Measurements from ENCODE around the gene ERC1.
"Not testable (repeated sequence)": the region's sequence is repeated elsewhere in the genome, so short reads cannot be mapped to it uniquely, and the experiment has no call there.

ERC1 gene

GRCh38 chr12:1246637-1247036 lies 255.6 kb downstream of the ERC1 start:
- no peak for DNase-seq

DNA sequence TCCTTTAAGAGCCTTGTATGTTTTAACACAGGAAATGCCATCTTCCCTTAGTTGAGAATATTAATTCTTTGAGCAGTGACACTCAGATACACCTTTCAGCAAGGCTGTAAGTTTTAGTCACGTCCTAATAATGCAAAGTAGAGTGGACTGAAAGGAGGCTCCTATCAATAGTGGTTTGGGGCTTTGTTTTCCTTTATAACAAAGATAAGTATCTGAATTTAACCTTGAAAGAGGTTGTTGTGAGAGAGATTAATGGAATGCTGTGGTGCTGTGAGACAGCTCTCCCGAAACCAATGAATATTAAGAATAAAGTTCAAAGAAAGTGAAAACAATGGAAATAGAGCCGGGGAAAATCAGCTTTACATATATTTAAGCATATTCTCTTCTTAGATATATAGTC lies 259.6 kb downstream of the ERC1 start:
- no peak for DNase-seq

DNA sequence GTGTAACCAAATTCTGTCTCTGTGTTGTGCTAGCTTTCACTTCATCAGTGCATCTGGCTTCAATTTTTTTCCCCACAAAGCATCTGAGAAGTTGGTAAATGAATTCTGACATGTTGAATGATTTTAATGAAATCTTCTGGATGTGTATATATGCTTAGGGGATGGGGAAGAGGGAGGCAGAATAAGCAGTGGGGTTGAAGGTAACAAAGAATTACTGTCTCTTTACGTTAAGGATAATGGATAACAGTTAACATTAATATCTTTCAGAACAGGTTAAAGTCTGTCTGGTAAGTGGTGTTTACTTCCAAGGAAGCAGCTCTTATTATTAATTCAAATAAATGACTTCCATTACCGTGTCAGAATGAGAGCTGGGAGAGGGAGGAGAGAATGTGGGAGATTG lies 261.7 kb downstream of the ERC1 start:
- DNase-seq, result no peak

DNA sequence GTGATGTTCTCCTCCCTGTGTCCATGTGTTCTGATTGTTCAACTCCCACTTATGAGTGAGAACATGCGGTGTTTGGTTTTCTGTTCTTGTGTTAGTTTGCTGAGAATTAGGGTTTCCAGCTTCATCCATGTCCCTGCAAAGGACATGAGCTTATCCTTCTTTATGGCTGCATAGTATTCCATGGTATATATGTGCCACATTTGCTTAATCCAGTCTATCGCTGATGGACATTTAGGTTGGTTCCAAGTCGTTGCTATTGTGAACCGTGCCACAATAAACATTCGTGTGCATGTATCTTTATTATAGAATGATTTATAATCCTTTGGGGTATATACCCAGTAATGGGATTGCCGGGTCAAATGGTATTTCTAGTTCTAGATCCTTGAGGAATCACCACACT lies 264.1 kb downstream of the ERC1 start:
- not testable (repeated sequence) for DNase-seq

GRCh38 chr12:1255854-1256253 lies 264.8 kb downstream of the ERC1 start:
- not testable (repeated sequence) for DNase-seq

- DNase-seq, result no peak
Measured at GRCh38 chr12:1256285-1256684, 265.3 kb downstream of the ERC1 start.

GRCh38 chr12:1256991-1257390 lies 266.0 kb downstream of the ERC1 start:
- no peak for DNase-seq

GRCh38 chr12:1262011-1262410 lies 271.0 kb downstream of the ERC1 start:
- DNase-seq, result no peak

DNA sequence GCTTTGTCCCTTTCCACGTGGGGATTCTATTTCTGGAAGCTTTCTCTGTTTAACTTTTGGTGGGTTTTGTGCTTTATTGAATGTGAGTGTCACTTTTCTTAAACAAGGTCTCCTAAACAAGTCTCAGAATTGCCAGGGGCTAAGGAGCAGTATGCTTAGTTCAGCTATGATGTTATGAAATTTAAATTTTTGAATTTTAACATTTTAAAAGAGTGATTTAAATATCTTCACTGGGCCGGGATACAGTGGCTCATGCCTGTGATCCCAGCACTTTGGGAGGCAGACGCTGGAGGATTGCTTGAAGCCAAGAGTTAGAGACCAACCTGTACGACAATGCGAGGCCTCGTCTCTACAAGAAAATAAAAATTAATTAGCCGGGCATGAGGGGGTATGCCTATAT lies 276.2 kb downstream of the ERC1 start:
- no peak for DNase-seq

- DNase-seq, result no peak
Measured at GRCh38 chr12:1272142-1272541, 281.1 kb downstream of the ERC1 start.

GRCh38 chr12:1273051-1273450 lies 282.0 kb downstream of the ERC1 start:
- DNase-seq, result no peak

DNA sequence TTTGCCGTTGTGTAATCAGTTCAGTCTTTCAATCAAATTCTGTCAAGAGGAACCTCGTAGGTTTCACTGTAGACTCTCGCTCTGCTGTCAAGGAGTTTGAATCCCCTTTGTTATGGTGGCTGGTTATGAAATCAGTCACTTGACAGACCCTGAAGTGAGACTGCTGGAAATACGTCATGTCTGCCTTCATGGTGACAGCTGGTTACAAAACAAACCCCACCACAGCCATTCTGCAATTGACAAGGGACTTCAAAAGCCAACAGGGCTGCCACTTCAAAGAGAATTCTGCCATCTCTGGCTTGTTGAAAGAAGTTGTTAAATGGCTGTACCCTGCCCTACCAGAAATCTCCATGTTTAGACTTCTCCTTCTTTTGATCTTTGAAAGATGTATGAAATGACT lies 286.9 kb downstream of the ERC1 start:
- peak; percentile 19 for DNase-seq

DNA sequence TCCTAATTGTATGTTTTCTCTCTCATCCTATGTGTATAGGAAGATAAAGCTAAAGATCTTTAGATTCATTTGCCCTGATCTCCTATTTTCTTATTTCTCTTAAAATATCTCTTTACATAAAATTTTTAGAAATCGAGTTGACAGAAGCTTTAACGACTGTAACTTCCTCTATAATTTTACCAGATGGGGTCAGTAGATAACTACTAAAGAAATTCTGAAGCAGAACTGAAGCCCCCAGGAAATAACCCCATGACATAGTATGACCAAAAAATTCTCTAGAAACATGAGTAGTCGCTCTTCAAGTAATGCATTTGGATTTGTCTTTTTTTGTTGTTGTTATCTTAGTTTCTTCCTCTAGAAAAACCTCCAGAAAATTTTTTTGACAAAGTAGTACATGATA lies 288.0 kb downstream of the ERC1 start:
- peak; percentile 71 for DNase-seq

- no peak for DNase-seq
Measured at GRCh38 chr12:1280059-1280458, 289.0 kb downstream of the ERC1 start.

DNA sequence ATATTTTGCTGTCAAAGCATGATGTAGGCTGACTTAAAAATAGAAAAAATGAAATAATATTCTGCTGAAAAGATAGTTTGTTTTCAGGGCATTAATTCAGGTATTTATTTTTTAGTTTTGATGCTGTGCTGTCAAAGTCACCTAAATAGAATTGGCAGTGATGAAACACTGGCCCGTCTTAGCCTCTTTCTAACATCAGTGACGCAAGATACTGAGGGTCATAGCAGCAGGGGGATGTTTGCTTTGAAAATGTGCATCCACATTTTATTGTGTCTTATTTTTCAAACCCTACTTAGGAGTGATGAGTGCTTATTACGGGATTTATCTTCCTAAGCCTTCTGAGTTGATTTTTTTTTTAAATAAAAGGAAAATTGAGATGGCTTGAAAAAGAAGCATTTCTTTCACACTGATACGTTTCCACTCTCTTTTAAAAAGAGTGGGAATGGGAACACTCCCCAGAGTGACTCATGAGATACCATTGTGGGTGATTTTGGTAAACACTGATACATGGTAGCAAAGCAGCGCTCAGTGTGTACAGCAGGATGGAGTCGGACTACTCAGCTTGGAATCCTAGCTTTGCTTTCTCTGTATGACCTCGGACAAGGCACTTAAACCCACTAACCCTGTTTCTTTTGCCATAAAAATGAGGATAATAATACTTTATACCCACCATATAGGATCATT lies 290.8 kb downstream of the ERC1 start:
- DNase-seq, result no peak

GRCh38 chr12:1282670-1283315 lies 291.8 kb downstream of the ERC1 start:
- peak; percentile 17 for DNase-seq

DNA sequence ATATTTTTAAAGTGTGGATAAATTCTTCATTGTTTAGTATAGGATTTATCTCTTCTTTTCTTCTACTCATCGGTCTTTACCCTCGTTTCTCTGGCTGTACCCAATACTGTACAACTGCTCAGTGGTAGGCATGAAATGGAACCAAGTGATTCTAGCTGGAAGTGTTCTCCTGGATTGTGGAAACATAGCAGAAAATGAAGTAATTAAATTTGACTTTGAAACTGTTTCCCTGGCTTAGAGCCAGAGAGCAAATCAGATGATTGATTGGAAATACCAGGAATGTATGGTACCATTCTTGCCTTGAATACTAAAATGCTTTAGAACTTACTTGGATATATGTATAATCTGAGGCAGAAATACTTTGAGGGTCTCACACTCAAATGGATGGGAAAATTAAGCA lies 292.3 kb downstream of the ERC1 start:
- no peak for DNase-seq

GRCh38 chr12:1284611-1285010 lies 293.6 kb downstream of the ERC1 start:
- no peak for DNase-seq

DNA sequence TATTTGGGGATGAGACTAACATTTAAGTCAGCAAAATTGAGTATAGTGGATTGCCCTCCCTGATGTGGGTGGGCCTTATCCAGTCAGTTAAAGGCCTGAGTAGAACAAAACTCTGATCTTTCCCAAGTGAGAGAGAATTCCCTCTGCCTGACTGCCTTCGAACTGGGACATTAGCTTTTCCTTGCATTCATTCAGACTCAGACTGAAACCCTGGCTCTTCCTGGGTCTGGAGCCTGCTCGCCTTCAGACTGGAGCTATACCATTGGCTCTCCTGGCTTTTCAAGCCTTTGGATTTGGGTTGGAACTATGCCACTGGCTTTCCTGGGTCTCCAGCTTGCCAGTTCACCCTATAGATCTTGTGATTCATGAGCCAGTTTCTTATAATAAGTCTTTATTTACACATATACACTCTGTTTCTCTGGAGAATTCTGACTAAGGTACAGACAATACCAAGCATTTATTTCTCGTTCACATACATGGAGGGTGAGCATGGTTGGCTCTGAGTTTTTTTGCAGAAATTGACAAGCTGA lies 296.5 kb downstream of the ERC1 start:
- DNase-seq, result no peak

- DNase-seq, result no peak
Measured at GRCh38 chr12:1288333-1288732, 297.3 kb downstream of the ERC1 start.

DNA sequence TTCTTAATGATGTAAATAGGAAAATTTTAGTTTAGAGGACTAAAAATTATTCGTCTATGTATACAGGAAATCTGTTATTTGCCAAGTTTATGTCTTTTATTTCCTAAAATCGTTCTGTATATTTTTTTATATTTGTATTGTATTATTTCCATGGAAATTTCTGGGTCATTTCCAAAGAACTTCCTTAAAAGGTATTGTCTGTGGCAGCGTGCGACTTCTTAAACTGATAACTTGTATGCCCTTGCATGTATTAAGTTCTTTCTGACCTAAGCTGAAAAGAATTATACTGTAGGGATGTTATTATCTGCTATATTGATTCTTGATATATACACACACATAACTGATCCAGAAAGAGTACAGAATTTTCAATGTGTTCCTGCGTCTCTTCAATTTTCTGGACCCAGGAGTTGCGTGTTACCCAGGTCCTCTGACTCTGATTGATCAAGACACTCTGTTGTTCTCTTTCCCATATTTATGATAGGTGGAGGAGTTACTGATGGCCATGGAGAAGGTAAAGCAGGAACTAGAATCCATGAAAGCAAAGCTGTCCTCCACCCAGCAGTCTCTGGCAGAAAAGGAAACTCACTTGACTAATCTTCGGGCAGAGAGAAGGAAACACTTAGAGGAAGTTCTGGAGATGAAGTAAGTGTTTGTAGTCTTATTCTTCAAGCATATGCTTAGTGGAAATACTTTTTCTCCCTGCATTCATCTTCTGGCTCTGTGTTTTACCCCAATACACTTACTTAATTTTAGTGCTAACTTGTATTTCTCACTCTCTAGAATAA lies 298.5 kb downstream of the ERC1 start:
- DNase-seq, result peak; percentile 29

DNA sequence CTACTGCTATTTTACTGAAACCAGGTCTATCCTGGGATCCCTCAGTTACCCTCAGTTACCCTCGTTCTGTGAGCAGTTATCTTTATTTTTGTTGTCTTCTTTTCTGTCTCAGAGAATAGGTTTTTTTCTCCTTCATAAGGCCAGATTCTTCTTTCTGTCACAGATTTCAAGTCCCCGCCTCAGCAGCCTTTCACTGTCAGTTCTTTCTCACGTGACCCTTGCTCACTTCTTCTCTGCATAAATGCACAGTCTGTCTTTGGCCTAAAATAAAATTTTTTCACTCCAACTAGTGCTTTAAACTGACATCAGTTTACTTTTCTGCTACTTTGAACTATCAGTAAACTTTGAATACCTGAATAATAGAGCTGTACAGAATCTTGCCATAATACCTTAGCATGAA lies 299.7 kb downstream of the ERC1 start:
- DNase-seq, result no peak

DNA sequence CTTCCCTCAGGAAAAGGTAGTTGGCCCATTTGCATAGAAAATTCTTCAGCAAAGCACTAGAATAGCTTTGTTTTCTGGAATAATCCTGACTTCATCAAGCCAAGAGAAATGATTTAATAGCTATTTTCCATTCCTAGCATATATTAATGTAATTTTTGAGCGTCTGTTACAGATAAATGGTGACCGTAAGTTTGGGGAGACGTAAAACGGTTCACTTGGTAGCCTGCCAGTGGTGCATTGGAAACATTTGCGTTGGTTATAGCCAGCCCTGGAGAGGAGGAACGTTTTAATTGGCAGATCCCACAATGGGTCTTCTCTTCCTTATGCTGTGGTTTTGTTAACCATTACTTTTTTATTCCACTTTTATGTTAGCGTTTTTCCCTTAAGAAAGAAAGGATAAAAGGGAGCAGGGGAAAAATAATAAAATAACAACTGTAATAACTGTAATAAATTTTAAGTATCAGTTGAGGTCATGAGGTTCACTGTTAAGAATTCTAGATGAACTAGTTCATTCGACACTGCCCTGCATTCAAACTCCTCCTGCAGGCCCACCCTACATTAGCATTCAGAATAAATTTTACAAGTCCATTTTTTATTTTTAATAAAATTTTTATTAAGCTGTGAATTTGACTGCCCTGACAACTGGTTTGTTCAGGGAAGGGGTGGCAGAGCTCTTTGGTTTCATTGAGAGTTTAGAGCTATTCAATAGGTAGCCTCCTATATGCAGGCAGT lies 300.7 kb downstream of the ERC1 start:
- no peak for DNase-seq
